Bronchial epithelial cell (primary cell): ENCODE data around the gene CA11. TPM values are rescaled to one million over a fixed set of nuclear protein-coding genes. Genes with fewer than 3 reads are reported as not detected.

Experiments used
- DNase-seq: peaks from one replicate; pipeline ENCODE4 v3.0.0-alpha.2; 2010; ENCODE audit warnings: low read depth
- FAIRE-seq: peaks from 2 replicates; lab custom pipeline; 2011; peaks lifted over from hg19 to GRCh38; lab: Jason Lieb, UNC
- H3K27me3 ChIP-seq: 2 replicates; pipeline ENCODE4 v1.5.1; 2011; ENCODE audit warnings: low read length; ENCODE audit not compliant: control insufficient read depth, insufficient read depth
- H3K36me3 ChIP-seq: 2 replicates; pipeline ENCODE4 v1.5.1; 2011; ENCODE audit warnings: low read length; ENCODE audit not compliant: control insufficient read depth, insufficient read depth
- H3K4me3 ChIP-seq: 2 replicates; pipeline ENCODE4 v1.5.1; 2011; ENCODE audit warnings: mild to moderate bottlenecking, low read depth, low read length, control low read depth
- CTCF ChIP-seq: IDR thresholded peaks from 2 replicates; pipeline ENCODE4 v1.5.1; 2011; ENCODE audit warnings: mild to moderate bottlenecking, moderate library complexity, low read length, control low read depth, inconsistent platforms; ENCODE audit not compliant: insufficient read depth, severe bottlenecking
- total RNA-seq: library from RNA; depleted of rRNA; stranded (reverse); fragments of >200 nt; gene quantifications from 2 replicates; pipeline ENCODE4 v1.2.1, GENCODE V29; 2014

Gene CA11
- total RNA-seq, 1 donor from 2014 or later, result 2.4 TPM

DNA sequence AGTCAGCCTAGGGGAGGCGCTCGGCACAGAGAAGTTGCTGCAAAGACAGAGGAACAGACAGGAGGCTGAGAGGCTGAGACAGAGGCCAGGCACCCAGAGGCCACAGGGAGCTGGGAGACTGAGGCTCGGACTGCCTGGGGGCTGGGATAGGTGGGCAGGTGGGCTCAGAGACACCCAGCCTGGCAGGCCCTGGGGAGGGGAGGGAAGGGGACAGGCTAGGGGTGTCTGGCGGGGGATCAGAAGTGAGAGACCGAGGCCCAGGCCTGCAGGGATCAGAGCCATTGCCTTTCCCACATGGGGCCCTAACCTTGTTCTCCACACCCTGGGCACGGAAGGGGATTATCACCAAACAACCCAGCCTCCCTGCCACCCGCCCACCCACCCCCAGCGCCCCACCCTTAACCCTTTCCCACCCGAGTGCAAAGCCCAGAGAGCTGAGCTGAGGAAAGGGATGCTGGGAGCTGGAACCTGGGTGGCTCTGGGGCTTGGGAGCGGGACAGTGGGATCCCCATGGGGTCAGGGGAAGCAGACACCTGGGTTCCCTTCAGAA is 25.5 kb upstream of the CA11 start:
- TF ChIP-seq CTCF, result no peak
- H3K27me3 ChIP-seq, result no peaks in the 10 kb centered on the region
- no peaks in the 10 kb centered on the region for H3K36me3 ChIP-seq
- no peak overlapping the region for H3K4me3 ChIP-seq
- DNase-seq (no peak), FAIRE-seq (no peak)

GRCh38 chr19:48670699-48671445 is 24.9 kb upstream of the CA11 start:
- Histone ChIP-seq H3K4me3 (no peak overlapping the region), H3K27me3 (no peaks in the 10 kb centered on the region), H3K36me3 (no peaks in the 10 kb centered on the region)
- DNase-seq, result no peak
- no peak for TF ChIP-seq CTCF
- no peak for FAIRE-seq

DNA sequence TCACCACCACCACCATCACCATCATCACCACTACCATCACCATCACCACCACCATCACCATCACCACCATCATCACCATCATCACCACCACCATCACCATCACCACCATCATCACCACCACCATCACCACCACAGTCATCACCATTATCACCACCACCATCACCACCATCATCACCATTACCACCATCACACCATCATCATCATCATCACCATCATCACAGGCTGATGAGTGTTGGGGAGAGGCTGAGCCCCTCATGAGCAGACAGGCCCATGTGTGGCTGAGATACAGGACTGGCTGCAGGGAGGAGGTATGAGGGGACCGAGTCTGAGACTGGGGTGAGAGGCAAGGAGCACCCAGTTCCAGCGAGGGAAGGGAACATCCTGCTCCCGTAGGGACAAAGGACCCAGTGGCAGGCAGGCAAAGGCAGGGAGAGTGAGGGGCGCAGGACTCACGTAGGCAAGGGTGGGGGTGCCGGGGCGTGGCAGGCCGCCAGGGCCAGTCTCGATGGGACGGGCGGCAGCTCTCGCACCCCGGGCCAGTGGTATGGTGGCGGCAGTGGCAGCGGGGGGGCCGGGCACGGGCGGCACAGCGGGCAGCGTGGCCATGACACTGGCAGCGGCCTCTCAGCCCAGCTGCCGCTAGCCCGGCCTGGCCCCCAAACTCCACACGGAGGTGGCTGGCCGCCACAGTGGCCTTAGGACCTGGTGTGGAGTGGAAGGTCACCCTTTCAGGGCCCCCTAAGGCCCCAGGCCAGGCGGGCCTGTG is 24.1 kb upstream of the CA11 start:
- TF ChIP-seq CTCF, result no peak
- H3K27me3 ChIP-seq, result no peaks in the 10 kb centered on the region
- no peaks in the 10 kb centered on the region for H3K36me3 ChIP-seq
- DNase-seq, result no peak
- FAIRE-seq, result peak; percentile 77
- no peak overlapping the region for H3K4me3 ChIP-seq

DNA sequence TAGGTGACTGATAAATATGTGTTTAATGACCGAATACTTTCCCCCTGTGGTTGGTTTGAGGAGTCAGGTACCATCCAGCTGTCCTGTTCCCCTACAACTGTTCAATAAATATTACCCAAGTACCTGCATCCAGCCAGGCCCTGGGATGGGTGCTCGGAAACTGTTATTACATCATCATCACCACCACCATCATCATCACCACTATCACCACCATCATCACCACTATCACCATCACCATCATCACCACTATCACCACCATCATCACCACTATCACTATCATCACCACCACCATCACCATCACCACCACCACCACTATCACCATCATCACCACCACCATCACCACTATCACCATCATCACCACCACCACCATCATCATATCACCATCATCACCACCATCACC is 22.8 kb upstream of the CA11 start:
- H3K36me3 ChIP-seq, result no peaks in the 10 kb centered on the region
- no peak overlapping the region for H3K4me3 ChIP-seq
- FAIRE-seq (no peak), DNase-seq (no peak)
- H3K27me3 ChIP-seq, result no peaks in the 10 kb centered on the region
- no peak for TF ChIP-seq CTCF

- no peaks in the 10 kb centered on the region for H3K36me3 ChIP-seq
Measured at GRCh38 chr19:48668332-48668731, 22.3 kb upstream of the CA11 start.

More at GRCh38 chr19:48668332-48668731, 22.3 kb upstream of the CA11 start:
- no peak for DNase-seq
- no peak overlapping the region for H3K4me3 ChIP-seq
- no peak for FAIRE-seq
- TF ChIP-seq CTCF, result no peak
- no peaks in the 10 kb centered on the region for H3K27me3 ChIP-seq
